Choroid plexus epithelial cell (primary cell): ENCODE measurements around the gene ACVR1B.

ENCODE experiments used
- DNase-seq: peaks from one replicate; pipeline ENCODE4 v3.0.0-alpha.2; 2010; ENCODE audit warnings: low read depth
- H3K4me3 ChIP-seq: 2 replicates; pipeline ENCODE4 v1.5.1; 2011; ENCODE audit warnings: low read depth, mild to moderate bottlenecking, control low read depth, low read length, moderate library complexity
- TF ChIP-seq, protein P1 (sequence below): conservative IDR thresholded peaks from 2 replicates; pipeline ENCODE4 v1.5.1; 2011; ENCODE audit warnings: low read depth, mild to moderate bottlenecking, control low read depth, inconsistent platforms, low read length, moderate library complexity

Gene ACVR1B

DNA sequence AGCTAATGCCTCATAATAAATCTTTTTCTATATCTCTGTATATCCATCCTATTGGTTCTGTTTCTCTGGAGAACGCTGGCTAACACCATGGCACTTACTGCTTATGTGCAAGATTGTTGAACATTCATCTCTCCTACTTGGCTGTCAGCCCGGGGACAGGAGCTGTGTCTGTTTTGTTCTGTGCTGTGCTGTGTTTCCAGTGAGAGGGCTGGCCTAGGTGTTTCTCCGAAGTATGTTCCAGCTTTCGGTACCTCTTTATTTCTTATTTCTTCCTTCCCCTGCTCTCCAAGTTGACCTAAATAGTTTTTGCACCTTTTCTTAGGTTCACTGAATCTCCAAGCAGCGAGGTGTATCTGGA, 80.9 kb downstream of the ACVR1B start:
- H3K4me3 ChIP-seq = peak overlapping the region; percentile 38
- TF ChIP-seq, protein P1, sequence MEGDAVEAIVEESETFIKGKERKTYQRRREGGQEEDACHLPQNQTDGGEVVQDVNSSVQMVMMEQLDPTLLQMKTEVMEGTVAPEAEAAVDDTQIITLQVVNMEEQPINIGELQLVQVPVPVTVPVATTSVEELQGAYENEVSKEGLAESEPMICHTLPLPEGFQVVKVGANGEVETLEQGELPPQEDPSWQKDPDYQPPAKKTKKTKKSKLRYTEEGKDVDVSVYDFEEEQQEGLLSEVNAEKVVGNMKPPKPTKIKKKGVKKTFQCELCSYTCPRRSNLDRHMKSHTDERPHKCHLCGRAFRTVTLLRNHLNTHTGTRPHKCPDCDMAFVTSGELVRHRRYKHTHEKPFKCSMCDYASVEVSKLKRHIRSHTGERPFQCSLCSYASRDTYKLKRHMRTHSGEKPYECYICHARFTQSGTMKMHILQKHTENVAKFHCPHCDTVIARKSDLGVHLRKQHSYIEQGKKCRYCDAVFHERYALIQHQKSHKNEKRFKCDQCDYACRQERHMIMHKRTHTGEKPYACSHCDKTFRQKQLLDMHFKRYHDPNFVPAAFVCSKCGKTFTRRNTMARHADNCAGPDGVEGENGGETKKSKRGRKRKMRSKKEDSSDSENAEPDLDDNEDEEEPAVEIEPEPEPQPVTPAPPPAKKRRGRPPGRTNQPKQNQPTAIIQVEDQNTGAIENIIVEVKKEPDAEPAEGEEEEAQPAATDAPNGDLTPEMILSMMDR = no peak
- peak; percentile 91 for DNase-seq

DNA sequence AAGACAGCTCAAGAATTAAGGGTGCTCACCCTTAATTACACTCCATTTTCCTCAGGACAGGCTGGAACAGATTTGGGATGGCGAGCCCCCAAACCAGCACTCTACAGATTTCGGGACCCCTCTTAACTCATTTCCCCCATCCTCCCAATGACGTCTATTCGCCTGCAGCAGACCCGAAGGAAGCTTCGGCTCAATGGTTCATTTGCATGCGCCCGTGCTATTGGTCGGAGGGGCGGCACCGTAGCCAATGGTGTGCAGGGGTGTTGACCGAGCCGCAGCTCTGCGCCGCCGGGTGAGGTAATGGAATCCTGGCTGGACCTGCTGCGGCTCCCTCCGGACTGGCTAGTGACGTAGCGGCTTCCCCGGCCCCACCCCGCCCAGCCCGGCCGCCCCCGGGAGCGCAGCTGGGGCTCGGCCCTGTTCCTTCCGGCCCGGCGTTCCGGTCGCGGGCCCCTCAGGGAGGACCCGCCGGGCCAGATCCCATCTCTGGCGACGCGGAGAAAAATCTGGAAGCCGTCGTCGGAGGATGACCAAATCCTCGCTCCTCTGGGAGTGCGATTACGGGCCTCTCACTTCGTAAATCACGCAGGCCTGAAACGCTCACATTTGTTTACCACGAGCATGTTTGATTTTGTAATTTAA, 81.4 kb downstream of the ACVR1B start:
- peak; percentile 98 for DNase-seq
- peak overlapping the region; percentile 53 for H3K4me3 ChIP-seq
- TF ChIP-seq, protein P1 = no peak

DNA sequence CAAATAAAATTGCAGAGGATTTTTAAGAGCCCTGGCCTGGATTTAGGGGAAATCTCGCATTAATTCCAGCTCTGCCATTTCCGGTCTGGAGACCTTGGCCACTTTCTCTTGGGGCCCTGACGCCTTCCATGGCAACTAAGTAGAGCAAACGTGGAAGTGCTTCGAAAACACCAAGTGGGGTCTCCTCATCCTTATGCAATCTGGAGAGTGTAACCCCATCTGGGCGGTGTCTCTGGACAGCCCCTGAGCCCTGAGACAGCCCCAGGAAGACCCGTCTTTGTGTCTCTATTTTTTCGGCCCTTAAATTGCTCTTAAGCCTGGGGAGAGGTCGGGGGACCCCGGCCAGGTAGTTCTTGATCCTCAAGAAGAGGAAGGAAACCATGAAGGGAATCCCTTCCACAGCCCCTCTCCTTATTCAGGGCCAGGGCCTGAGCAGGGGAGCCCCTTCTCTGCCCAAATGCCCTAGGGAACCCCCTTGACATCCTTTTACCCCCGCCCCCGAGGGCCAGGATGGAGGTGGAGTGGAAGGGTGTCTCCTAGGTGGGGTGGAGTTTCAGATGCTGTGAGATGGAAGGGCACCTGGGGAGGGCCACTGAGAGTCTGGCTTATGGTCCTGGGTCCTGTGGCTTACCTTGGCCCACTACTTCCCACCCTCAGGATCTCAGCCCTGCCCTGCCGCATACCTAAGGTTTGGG, 82.1 kb downstream of the ACVR1B start:
- DNase-seq = no peak
- TF ChIP-seq, protein P1 = no peak
- H3K4me3 ChIP-seq = peak overlapping the region; percentile 53

DNA sequence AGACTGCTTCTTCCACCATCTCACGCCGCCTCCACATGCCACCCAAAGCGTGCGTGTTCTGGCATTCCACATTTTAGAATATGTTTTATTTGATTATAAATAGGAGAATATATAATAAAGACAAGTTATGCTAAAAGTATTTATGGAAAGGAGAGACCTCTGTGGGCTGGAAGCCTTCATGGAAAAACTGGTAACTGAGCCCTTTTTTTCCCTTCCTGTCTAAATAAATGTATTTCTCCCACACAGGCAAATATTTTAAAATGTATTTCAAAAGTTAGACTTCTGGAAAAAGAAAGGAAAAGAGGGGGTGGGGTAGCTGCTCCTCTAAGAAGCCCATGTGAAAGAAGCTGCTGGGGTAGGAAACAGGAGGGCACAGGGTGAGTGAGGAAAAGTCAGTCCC, 83.7 kb downstream of the ACVR1B start:
- DNase-seq = no peak
- TF ChIP-seq, protein P1 = no peak
- no peak overlapping the region for H3K4me3 ChIP-seq

DNA sequence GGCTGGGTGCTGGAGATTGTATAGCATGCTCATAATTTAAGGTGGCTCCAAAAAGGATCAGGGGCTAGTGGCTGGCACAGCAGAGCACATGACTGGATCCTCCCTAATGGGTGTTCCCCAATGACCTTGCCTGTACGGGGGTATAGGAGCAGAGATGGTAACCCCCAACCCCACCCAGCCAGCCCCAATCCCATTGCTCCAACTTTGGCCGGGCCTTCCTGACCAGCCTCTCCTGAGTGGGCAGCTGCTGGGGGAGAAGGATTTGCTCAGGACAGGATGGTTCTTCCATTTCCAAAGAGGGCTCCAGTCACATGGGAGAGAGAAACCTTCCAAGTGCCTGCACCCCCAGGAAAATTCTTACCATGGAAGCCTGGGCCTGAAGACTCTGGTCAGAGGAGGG, 84.4 kb downstream of the ACVR1B start:
- TF ChIP-seq, protein P1 = no peak
- DNase-seq = no peak
- H3K4me3 ChIP-seq = no peak overlapping the region

DNA sequence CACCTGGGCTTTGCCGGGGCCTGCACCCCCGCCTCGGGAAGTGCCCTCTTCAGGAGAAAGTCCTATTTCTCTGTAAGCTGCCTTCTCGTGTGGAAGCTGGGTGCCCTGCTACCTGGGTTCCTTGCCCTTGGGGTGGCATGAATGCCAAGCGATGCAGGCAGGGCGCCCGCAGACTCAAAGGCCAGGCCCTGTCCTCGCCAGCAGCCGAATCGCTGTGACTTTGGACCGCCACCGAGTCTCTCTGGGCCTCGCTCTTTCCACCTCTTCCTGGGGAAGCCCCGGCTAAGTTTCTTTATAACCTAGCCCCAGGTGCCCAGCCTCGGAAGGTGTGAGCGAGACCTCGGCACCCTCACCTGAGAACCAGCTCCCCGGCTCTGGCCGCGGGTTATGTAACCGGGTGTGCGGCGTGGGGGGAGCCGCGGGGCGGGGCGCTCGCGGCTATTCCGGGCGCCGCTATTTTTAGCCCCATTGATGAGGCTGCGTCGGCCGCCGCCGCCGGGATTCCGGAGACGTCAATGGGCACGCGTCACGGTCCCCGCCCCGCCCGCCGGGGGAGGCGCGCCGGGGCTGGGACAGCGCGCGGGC, 85.2 kb downstream of the ACVR1B start:
- TF ChIP-seq, protein P1 = no peak
- DNase-seq = peak; percentile 72

More for the DNA sequence above, 85.2 kb downstream of the ACVR1B start:
- H3K4me3 ChIP-seq = peak overlapping the region; percentile 41
